Pulmonary artery endothelial cell (primary cell): ENCODE measurements around the gene IDS. TPM values are rescaled to one million over a fixed set of nuclear protein-coding genes. Genes with fewer than 3 reads are reported as not detected.
A peak's percentile ranks its signal among the peaks of the same experiment; 100 is the strongest.
"Not testable (repeated sequence)": the region's sequence is repeated elsewhere in the genome, so short reads cannot be mapped to it uniquely, and the experiment has no call there.

Experiments used
- DNase-seq: peaks from one replicate; pipeline ENCODE4 v3.0.0-alpha.2; 2011; ENCODE audit warnings: low read depth, low spot score
- total RNA-seq: library from RNA; depleted of rRNA; stranded (reverse); fragments of >200 nt; gene quantifications from 2 replicates; pipeline ENCODE4 v1.2.3, GENCODE V29; 2014

The IDS gene
- total RNA-seq, 1 donor from 2014 or later = 35.3 TPM

GRCh38 chrX:149527705-149528104, 22.6 kb upstream of the IDS start:
- DNase-seq = no peak

- DNase-seq = not testable (repeated sequence)
Measured at GRCh38 chrX:149526318-149527033, 21.4 kb upstream of the IDS start.

- DNase-seq = not testable (repeated sequence)
Measured at GRCh38 chrX:149525903-149526302, 20.8 kb upstream of the IDS start.

- not testable (repeated sequence) for DNase-seq
Measured at GRCh38 chrX:149525389-149525788, 20.3 kb upstream of the IDS start.

- DNase-seq = no peak
Measured at GRCh38 chrX:149522916-149523315, 17.8 kb upstream of the IDS start.

GRCh38 chrX:149521438-149521837, 16.3 kb upstream of the IDS start:
- DNase-seq = no peak

GRCh38 chrX:149520636-149521277, 15.7 kb upstream of the IDS start:
- DNase-seq = not testable (repeated sequence)

- DNase-seq = peak; percentile 40
Measured at GRCh38 chrX:149518236-149518635, 13.1 kb upstream of the IDS start.

- no peak for DNase-seq
Measured at GRCh38 chrX:149517308-149517707, 12.2 kb upstream of the IDS start.

GRCh38 chrX:149516604-149517003, 11.5 kb upstream of the IDS start:
- no peak for DNase-seq

GRCh38 chrX:149515954-149516602, 11.0 kb upstream of the IDS start:
- no peak for DNase-seq

- DNase-seq = no peak
Measured at GRCh38 chrX:149513825-149514428, 8.8 kb upstream of the IDS start.

GRCh38 chrX:149512225-149512885, 7.2 kb upstream of the IDS start:
- peak; percentile 15 for DNase-seq

- DNase-seq = no peak
Measured at GRCh38 chrX:149511081-149511480, 6.0 kb upstream of the IDS start.

GRCh38 chrX:149510386-149510785, 5.3 kb upstream of the IDS start:
- no peak for DNase-seq

- no peak for DNase-seq
Measured at GRCh38 chrX:149508467-149508866, 3.4 kb upstream of the IDS start.

GRCh38 chrX:149506349-149506748, 1.2 kb upstream of the IDS start:
- DNase-seq = no peak

GRCh38 chrX:149505671-149506070, 565 bp upstream of the IDS start:
- no peak for DNase-seq

- DNase-seq = no peak
Measured at GRCh38 chrX:149504226-149504914, 736 bp downstream of the IDS start.

- DNase-seq = peak; percentile 35
Measured at GRCh38 chrX:149503446-149503845, 1.7 kb downstream of the IDS start.

GRCh38 chrX:149502923-149503322, 2.2 kb downstream of the IDS start:
- DNase-seq = not testable (repeated sequence)
